Peyer's patch (tissue), 4 donors: ENCODE data around the gene CCDC107. TPM values are rescaled to one million over a fixed set of nuclear protein-coding genes. Genes with fewer than 3 reads are reported as not detected.

Experiments
- DNase-seq, 3 donors: peaks; one replicate each; pipeline ENCODE4 v3.0.0-alpha.2; 2017 to 2019
- H3K27ac ChIP-seq, 4 donors: fragments of 200-600 bp; sonication (generic); one replicate each; pipeline ENCODE4 v1.5.1; 2016 to 2019
- H3K27me3 ChIP-seq, 2 donors: fragments of 200-600 bp; sonication (generic); one replicate each; pipeline ENCODE4 v1.5.1; 2019
- H3K36me3 ChIP-seq, 3 donors: fragments of 200-600 bp; sonication (generic); one replicate each; pipeline ENCODE4 v1.5.1; 2016 to 2019
- H3K4me1 ChIP-seq, 4 donors: fragments of 200-600 bp; sonication (generic); one replicate each; pipeline ENCODE4 v1.5.1; 2016 to 2019
- H3K4me3 ChIP-seq, 4 donors: fragments of 200-600 bp; sonication (generic); 1 replicate in 3 of 4; 2 replicates in 1 of 4; pipeline ENCODE4 v1.5.1; 2016 to 2019; ENCODE audit warnings: mild to moderate bottlenecking in 1 of 4
- H3K9me3 ChIP-seq, 4 donors: fragments of 200-600 bp; sonication (generic); one replicate each; pipeline ENCODE4 v1.5.1; 2016 to 2019; ENCODE audit warnings: mild to moderate bottlenecking in 1 of 4
- CTCF ChIP-seq, 6 experiments: fragments of 450-650 bp in 4 of 6; fragments of 200-600 bp in 2 of 6; sonication (generic) in 1 of 6; IDR thresholded peaks; one replicate each; pipeline ENCODE4 v1.5.1; 2017 to 2019; ENCODE audit warnings: antibody characterized with exemption in 6 of 6, mild to moderate bottlenecking in 3 of 6, moderate library complexity in 1 of 6
- POLR2A ChIP-seq, 2 donors: fragments of 450-650 bp; IDR thresholded peaks; one replicate each; pipeline ENCODE4 v1.5.1; 2017; ENCODE audit warnings: antibody characterized with exemption in 2 of 2, mild to moderate bottlenecking in 2 of 2, moderate library complexity in 2 of 2
- total RNA-seq, 4 donors: library from RNA; depleted of rRNA; stranded (reverse); fragments of >200 nt; gene quantifications; one replicate each; pipeline ENCODE4 v1.1.0, GENCODE V29; 2016

The CCDC107 gene
- total RNA-seq, 4 donors from 2014 or later = 14.0 to 21.9 (median 20.2) TPM

GRCh38 chr9:35695943-35696401, 37.9 kb downstream of the CCDC107 start:
- Histone ChIP-seq H3K4me3 (no peak overlapping the region), H3K9me3 (no peaks in the 10 kb centered on the region), H3K27ac (peak overlapping the region in 3 of 4 donors; percentile 23 to 58 (median 36)), H3K4me1 (peaks cover 0 to 14% (median 0%) of the 10 kb centered on the region in 4 donors), H3K27me3 (no peaks in the 10 kb centered on the region), H3K36me3 (peaks cover 0 to 43% (median 0%) of the 10 kb centered on the region in 3 donors)
- no peak for TF ChIP-seq CTCF (IDR thresholded peaks at IDR 0.05)
- no peak for TF ChIP-seq POLR2A (IDR thresholded peaks at IDR 0.05)
- no peak for DNase-seq

GRCh38 chr9:35696520-35697215, 38.6 kb downstream of the CCDC107 start:
- no peak for TF ChIP-seq POLR2A (IDR thresholded peaks at IDR 0.05)
- peak; percentile 73 to 89 (median 78) for TF ChIP-seq CTCF (IDR thresholded peaks at IDR 0.05)
- DNase-seq = peak; percentile 65 to 88 (median 71)
- no peak overlapping the region for H3K4me3 ChIP-seq
- H3K27ac ChIP-seq = peak overlapping the region; percentile 23 to 58 (median 49)
- peaks cover 0 to 14% (median 0%) of the 10 kb centered on the region in 4 donors for H3K4me1 ChIP-seq
- no peaks in the 10 kb centered on the region for H3K9me3 ChIP-seq
- peaks cover 0 to 50% (median 0%) of the 10 kb centered on the region in 3 donors for H3K36me3 ChIP-seq
- no peaks in the 10 kb centered on the region for H3K27me3 ChIP-seq

GRCh38 chr9:35697486-35697885, 39.4 kb downstream of the CCDC107 start:
- DNase-seq = peak in 1 of 3 donors; percentile 25
- Histone ChIP-seq H3K4me3 (no peak overlapping the region), H3K27ac (peak overlapping the region in 2 of 4 donors; percentile 51 to 58), H3K36me3 (peaks cover 0 to 59% (median 0%) of the 10 kb centered on the region in 3 donors), H3K4me1 (peaks cover 0 to 14% (median 0%) of the 10 kb centered on the region in 4 donors), H3K27me3 (no peaks in the 10 kb centered on the region), H3K9me3 (no peaks in the 10 kb centered on the region)
- TF ChIP-seq CTCF (IDR thresholded peaks at IDR 0.05) = no peak
- TF ChIP-seq POLR2A (IDR thresholded peaks at IDR 0.05) = no peak

GRCh38 chr9:35698231-35698630, 40.1 kb downstream of the CCDC107 start:
- Histone ChIP-seq H3K9me3 (no peaks in the 10 kb centered on the region), H3K4me1 (peaks cover 0 to 14% (median 0%) of the 10 kb centered on the region in 4 donors), H3K27ac (peak overlapping the region in 1 of 4 donors; percentile 51), H3K36me3 (peaks cover 0 to 66% (median 0%) of the 10 kb centered on the region in 3 donors), H3K4me3 (no peak overlapping the region), H3K27me3 (no peaks in the 10 kb centered on the region)
- DNase-seq = peak in 1 of 3 donors; percentile 27
- TF ChIP-seq CTCF (IDR thresholded peaks at IDR 0.05) (no peak), POLR2A (IDR thresholded peaks at IDR 0.05) (no peak)

- Histone ChIP-seq H3K27ac (no peak overlapping the region), H3K9me3 (no peaks in the 10 kb centered on the region), H3K36me3 (peaks cover 0 to 84% (median 0%) of the 10 kb centered on the region in 3 donors), H3K4me3 (no peak overlapping the region), H3K27me3 (no peaks in the 10 kb centered on the region), H3K4me1 (peaks cover 0 to 14% (median 0%) of the 10 kb centered on the region in 4 donors)
- TF ChIP-seq CTCF (IDR thresholded peaks at IDR 0.05) (no peak), POLR2A (IDR thresholded peaks at IDR 0.05) (no peak)
- peak in 1 of 3 donors; percentile 13 for DNase-seq
Observed at GRCh38 chr9:35700031-35700430, 41.9 kb downstream of the CCDC107 start.
